Measurements from ENCODE around the gene BORCS8. TPM values are rescaled to one million over a fixed set of nuclear protein-coding genes. Genes with fewer than 3 reads are reported as not detected.

Gene BORCS8
- total and polyA plus RNA-seq, 2 experiments from 2014 or later: 24.7 to 38.0 TPM

GRCh38 chr19:19226663-19227062, 34.7 kb upstream of the BORCS8 start:
- Histone ChIP-seq H3K27ac (no peak overlapping the region), H3K4me1 (ENCODE audit: low read depth) (no peaks in the 10 kb centered on the region), H3K36me3 (no peaks in the 10 kb centered on the region), H3K27me3 (peaks cover 26% of the 10 kb centered on the region), H3K9me3 (ENCODE audit: low read depth) (no peaks in the 10 kb centered on the region), H3K4me3 (no peak overlapping the region)
- no peak for TF ChIP-seq CTCF (IDR thresholded peaks at IDR 0.05; ENCODE audit: low read depth, low read length)
- no peak for DNase-seq (ENCODE audit: low read depth in 1 of 2, low spot score in 1 of 2)

- H3K27me3 ChIP-seq: peaks cover 26% of the 10 kb centered on the region
- no peak for TF ChIP-seq CTCF (IDR thresholded peaks at IDR 0.05; ENCODE audit: low read depth, low read length)
- no peak overlapping the region for H3K27ac ChIP-seq
- DNase-seq (ENCODE audit: low read depth in 1 of 2, low spot score in 1 of 2): no peak
- H3K36me3 ChIP-seq: no peaks in the 10 kb centered on the region
- no peaks in the 10 kb centered on the region for H3K9me3 ChIP-seq (ENCODE audit: low read depth)
- no peak overlapping the region for H3K4me3 ChIP-seq
- H3K4me1 ChIP-seq (ENCODE audit: low read depth): no peaks in the 10 kb centered on the region
Measured at GRCh38 chr19:19226204-19226603, 34.3 kb upstream of the BORCS8 start.

GRCh38 chr19:19224852-19225494, 33.0 kb upstream of the BORCS8 start:
- TF ChIP-seq CTCF (IDR thresholded peaks at IDR 0.05; ENCODE audit: low read depth, low read length): peak; percentile 73
- DNase-seq (ENCODE audit: low read depth in 1 of 2, low spot score in 1 of 2): peak; percentile 70 to 81
- no peaks in the 10 kb centered on the region for H3K9me3 ChIP-seq (ENCODE audit: low read depth)
- peaks cover 26% of the 10 kb centered on the region for H3K27me3 ChIP-seq
- peak overlapping the region; percentile 9 for H3K4me3 ChIP-seq
- no peaks in the 10 kb centered on the region for H3K4me1 ChIP-seq (ENCODE audit: low read depth)
- no peak overlapping the region for H3K27ac ChIP-seq
- no peaks in the 10 kb centered on the region for H3K36me3 ChIP-seq

- H3K36me3 ChIP-seq: no peaks in the 10 kb centered on the region
- peaks cover 26% of the 10 kb centered on the region for H3K27me3 ChIP-seq
- no peaks in the 10 kb centered on the region for H3K9me3 ChIP-seq (ENCODE audit: low read depth)
- no peak for DNase-seq (ENCODE audit: low read depth in 1 of 2, low spot score in 1 of 2)
- TF ChIP-seq CTCF (IDR thresholded peaks at IDR 0.05; ENCODE audit: low read depth, low read length): no peak
- H3K4me1 ChIP-seq (ENCODE audit: low read depth): no peaks in the 10 kb centered on the region
- no peak overlapping the region for H3K4me3 ChIP-seq
- H3K27ac ChIP-seq: no peak overlapping the region
Measured at GRCh38 chr19:19224150-19224851, 32.3 kb upstream of the BORCS8 start.

GRCh38 chr19:19223636-19224035, 31.7 kb upstream of the BORCS8 start:
- no peak overlapping the region for H3K4me3 ChIP-seq
- H3K36me3 ChIP-seq: no peaks in the 10 kb centered on the region
- H3K9me3 ChIP-seq (ENCODE audit: low read depth): no peaks in the 10 kb centered on the region
- no peak overlapping the region for H3K27ac ChIP-seq
- peaks cover 26% of the 10 kb centered on the region for H3K27me3 ChIP-seq
- TF ChIP-seq CTCF (IDR thresholded peaks at IDR 0.05; ENCODE audit: low read depth, low read length): no peak
- H3K4me1 ChIP-seq (ENCODE audit: low read depth): no peaks in the 10 kb centered on the region
- no peak for DNase-seq (ENCODE audit: low read depth in 1 of 2, low spot score in 1 of 2)
